ENCODE measurements around the gene PLCD3. TPM values are rescaled to one million over a fixed set of nuclear protein-coding genes. Genes with fewer than 3 reads are reported as not detected.
A peak's percentile ranks its signal among the peaks of the same experiment; 100 is the strongest.

Gene PLCD3
- polyA plus RNA-seq, 12 donors = 21.4 to 75.0 (median 30.5) TPM; not detected in 1

DNA sequence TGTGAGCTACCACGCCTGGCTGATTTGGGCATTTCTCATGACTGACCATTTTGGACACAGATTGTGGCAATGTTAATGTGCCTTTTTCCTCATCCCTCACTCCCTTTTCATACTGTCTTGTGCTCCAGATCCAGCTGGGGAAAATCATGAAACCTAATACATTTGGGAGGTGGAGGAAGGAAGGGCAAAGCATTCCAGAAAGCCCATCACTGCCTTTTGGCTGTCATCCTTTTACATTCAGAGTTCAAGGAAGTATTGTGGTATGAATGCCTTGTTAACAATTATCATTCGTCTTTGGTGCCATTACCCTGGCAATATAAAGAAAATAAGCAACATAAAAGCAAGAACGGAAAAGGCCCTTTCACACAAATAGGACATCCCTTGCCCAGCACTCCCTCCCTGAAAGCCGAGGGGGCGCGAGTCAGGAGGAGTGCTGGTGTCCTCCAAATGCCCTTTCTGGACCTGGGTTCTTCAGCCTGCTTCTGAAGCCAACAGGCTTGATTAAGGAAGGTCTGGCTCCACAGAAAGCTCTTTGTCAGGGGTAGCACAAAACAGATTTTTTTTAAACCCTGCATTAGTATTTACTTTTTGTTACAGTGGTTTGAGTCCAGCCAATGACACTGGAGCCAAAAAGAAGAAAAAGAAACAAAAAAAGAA is 51.1 kb downstream of the PLCD3 start:
- DNase-seq = no peak

DNA sequence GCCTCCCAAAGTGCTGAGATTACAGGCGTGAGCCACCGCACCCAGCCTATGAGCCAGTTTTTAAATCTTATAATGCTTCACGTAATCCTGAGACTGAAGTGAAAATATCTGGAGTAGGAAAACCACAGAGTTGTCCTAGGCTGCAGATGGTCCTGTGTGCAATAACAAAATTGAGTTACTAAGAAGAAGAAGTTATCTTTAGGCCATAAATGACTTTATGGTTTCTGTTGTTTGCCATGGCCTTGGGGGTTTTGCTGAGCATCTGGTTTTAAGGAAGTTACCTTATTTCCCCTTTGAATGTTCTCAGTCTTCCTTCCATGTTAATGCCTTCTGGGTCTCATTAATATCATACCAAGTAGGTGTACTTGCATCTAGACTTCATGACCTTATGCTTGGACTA is 54.7 kb downstream of the PLCD3 start:
- no peak for DNase-seq

DNA sequence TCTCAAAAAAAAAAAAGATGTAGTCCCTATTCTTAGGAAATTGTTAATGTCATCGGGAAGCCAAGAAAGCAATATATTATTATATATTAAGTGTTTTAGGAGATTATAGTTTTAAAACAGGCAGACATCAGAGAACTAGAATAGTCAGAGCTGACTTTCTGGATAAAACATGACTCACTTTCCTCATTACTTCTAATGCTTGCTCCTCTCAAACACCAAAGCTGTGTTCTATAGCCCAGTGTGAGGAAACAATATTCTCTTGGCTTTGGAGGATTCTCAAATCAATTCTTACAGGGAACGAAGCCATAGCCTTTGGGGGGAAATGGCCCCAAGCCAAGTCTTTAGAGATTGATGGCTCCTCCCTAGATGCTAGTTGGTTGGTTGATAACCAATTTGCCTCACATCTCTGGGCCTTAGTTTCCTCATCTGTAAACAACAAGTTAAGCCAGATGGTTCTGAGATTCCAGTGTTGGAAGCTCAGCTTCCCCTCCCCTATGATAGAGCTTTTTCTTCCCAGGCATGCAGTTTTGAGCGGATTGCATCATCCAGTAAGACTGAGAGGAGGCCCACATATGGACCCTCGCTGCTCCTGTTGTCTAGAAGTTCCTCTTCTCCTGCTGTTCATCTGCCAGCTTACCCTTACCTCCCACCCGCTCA is 58.8 kb downstream of the PLCD3 start:
- DNase-seq = no peak

DNA sequence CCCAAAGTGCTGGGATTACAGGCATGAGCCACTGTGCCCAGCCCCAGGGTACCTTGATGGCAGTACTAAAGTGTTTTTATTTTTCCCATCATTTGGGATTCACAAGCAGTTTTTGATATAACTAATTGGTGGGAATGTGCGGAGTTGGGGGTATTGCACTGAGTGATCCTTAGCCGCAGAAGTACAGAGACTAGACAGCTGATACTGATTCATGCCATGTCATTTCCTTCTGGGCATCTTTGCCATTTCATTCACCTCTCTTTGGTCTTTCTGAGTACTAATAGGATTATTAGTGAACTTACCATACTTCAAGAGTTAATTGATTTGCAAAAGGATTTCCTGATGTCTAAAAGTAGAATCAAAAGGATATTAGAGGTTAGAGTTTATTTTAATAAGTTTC is 61.5 kb downstream of the PLCD3 start:
- DNase-seq = no peak

DNA sequence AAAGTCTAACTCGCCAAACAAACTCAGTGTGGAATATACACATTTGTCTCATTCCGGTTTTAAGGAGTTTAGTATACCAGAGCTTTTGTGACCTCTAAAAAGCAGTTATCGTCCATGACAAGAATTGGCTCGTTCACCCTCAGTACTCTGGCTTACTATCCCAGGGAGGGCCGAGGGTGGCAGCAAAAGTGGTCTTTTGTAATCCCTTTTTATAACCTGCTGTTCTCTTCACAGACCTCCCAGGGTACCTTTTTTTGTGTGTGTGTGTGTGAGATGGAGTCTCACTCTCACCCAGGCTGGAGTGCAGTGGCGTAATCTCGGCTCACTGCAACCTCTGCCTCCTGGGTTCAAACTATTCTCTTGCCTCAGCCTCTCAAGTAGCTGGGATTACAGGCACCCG is 62.3 kb downstream of the PLCD3 start:
- no peak for DNase-seq

DNA sequence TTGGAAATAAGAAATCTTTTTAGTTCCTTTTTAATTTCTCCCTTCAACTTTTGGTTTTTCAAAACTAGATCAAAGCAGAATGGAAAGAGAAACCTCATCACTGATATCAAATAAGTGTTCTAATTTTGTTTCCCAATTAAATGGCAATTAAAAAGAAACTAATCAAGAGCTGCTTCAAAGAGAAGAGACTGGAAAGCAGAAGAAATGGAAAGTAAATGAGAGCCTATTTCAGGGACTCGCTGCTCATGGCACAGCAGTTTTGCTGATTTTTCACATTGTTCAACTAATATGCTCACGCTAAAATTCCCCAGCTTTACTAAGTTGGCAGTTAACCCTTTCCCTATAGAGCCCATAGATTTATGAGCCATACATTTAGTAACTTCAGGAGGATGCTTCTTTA is 64.7 kb downstream of the PLCD3 start:
- no peak for DNase-seq

DNA sequence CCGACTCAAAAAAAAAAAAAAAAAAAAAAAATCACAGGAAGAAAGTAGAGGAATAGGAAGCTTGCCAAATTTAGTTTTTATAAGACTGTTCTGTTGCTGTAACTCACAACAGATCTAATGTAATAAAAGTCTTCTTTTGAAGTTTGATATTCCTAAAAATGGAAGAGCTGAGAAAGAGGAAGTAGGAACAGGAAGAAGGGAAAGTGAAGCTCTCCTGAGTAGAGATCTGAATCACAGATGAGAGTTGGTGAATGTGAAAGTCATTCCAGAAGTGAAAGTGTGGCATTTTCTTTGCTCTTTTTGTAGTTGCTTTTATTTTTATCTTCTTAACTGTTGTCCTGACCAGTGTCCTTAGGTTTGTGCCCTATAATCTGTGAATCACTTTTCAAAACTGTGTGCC is 69.1 kb downstream of the PLCD3 start:
- no peak for DNase-seq

DNA sequence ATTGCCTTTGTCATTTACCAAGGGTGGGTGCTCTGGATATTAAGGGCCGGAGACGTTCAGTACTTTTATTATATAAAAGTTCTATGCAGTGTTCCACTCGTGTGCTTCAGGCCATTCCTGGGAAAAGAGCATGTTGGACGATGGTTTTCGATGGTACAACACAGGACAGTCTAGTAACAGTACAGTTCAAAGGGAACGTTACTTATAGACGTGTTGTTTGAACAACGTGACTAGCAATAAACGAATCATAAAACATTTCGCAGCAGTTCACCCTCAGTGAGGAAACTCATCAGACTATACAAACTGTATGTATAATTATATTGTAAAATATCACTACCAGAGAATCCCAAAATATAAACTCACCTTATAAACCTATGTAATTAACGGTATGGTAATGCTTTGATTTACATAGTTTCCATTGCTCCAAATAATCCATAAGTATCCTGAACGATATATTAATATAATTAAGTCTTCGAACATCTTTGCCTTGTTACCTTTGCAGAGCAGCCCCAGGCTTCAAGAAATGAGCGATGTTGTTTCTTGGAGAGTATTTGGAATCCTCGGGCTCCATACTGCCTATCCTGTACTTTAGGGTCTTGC is 70.6 kb downstream of the PLCD3 start:
- no peak for DNase-seq

DNA sequence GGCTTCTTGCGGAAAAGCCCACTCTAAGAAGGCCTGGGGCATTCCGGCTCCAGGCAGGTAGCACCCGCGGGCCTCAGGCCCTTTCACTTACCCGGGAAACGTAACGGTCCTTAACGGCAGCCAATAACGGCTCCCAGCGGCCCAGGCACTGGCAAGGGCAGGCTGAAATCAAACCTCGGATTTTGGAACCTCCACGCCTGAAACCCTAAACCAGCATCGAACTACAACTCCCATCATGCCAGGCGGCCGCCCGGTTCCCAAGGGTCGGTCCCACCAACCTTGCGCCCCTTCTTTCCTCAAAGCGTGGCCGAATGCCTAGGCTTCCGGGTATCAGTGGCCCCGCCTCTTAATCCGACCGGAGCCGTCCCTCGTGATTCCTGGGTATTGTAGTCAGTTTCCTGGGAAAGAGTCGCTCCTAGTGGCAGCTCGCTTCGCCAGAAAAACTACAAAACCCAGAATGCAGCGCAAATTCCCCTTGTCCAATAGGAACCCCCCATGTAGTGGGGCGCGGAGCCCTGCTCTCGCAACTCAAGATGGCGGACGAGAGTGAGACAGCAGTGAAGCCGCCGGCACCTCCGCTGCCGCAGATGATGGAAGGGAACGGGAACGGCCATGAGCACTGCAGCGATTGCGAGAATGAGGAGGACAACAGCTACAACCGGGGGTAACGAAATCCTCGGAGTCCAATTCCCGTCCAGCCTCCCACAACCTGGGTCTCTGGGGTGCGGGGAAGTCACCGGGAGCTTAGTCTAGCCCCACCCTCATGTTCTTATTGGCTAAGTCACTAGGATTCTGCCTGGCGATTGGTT is 71.3 kb downstream of the PLCD3 start, which contains the start of gene NMT1:
NMT1 (plus strand) TSS at position 521 of the 809 bp plus-strand sequence; CDS start at position 534, 13 bp downstream.
- DNase-seq = peak; percentile 99

DNA sequence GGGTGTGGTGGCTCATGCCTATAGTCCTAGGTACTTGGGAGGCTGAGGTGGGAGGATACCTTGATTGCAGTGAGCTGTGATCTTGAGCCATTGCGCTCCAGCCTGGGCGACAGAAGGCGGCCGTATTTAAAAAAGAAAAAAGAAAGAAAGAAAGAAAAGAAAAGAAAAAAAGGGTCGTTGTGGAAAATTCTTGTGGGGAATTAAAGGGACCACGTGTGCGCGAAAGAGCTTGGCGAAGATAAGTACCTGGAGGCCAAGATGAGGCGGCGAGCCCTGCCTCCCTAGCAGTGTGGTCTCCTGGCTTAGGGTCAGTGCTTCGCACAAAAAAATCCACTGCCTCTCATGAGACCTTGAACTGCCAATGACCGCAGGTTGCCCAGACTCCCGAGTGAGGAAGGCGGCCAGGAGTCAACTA is 71.9 kb downstream of the PLCD3 start:
- DNase-seq = no peak

Other genes starting within 250 kb of the PLCD3 start
- gene EFTUD2, start 233.1 kb downstream of the PLCD3 start, polyA plus RNA-seq (ENCODE audit: insufficient read length in 12 of 12) = 100 to 1,000 TPM in 1 of 12 donors, 10 to 100 TPM in 10, not detected in 1; 59.8 to 132 (median 68.8) TPM
- gene GFAP, start 217.0 kb downstream of the PLCD3 start, polyA plus RNA-seq (ENCODE audit: insufficient read length in 12 of 12) = 1 to 10 TPM in 4 of 12 donors, under 1 TPM in 5, not detected in 3; 0.23 to 2.5 (median 0.68) TPM
- gene KIF18B, start 184.7 kb downstream of the PLCD3 start, polyA plus RNA-seq (ENCODE audit: insufficient read length in 12 of 12) = 10 to 100 TPM in 3 of 12 donors, 1 to 10 TPM in 8, not detected in 1; 5.0 to 17.5 (median 9.3) TPM
- 1 to 10 TPM in 11 of 12 donors, not detected in 1; 1.2 to 8.8 (median 1.9) TPM for gene C1QL1, start 164.2 kb downstream of the PLCD3 start, polyA plus RNA-seq (ENCODE audit: insufficient read length in 12 of 12)
- gene DCAKD, start 80.9 kb downstream of the PLCD3 start, polyA plus RNA-seq (ENCODE audit: insufficient read length in 12 of 12) = 100 to 1,000 TPM in 1 of 12 donors, 10 to 100 TPM in 11; 25.4 to 360 (median 30.2) TPM
- 10 to 100 TPM in 11 of 12 donors, not detected in 1; 34.2 to 92.9 (median 40.6) TPM for gene NMT1, start 71.2 kb downstream of the PLCD3 start, polyA plus RNA-seq (ENCODE audit: insufficient read length in 12 of 12)
- gene ACBD4, start 3.2 kb upstream of the PLCD3 start, polyA plus RNA-seq (ENCODE audit: insufficient read length in 12 of 12) = 10 to 100 TPM in 2 of 12 donors, 1 to 10 TPM in 9, not detected in 1; 3.9 to 11.0 (median 5.8) TPM
- gene HEXIM1, start 16.0 kb upstream of the PLCD3 start, polyA plus RNA-seq (ENCODE audit: insufficient read length in 12 of 12) = 10 to 100 TPM in 11 of 12 donors, not detected in 1; 19.6 to 35.9 (median 22.2) TPM
- gene HEXIM2, start 29.4 kb upstream of the PLCD3 start, polyA plus RNA-seq (ENCODE audit: insufficient read length in 12 of 12) = 1 to 10 TPM in 10 of 12 donors, not detected in 2; 4.5 to 9.1 (median 6.3) TPM
- gene FMNL1, start 89.4 kb upstream of the PLCD3 start, polyA plus RNA-seq (ENCODE audit: insufficient read length in 12 of 12) = 10 to 100 TPM in 1 of 12 donors, 1 to 10 TPM in 10, not detected in 1; 2.8 to 16.8 (median 5.1) TPM
- under 1 TPM in 2 of 12 donors, not detected in 10; 0.18 to 0.23 TPM for gene SPATA32, start 129.6 kb upstream of the PLCD3 start, polyA plus RNA-seq (ENCODE audit: insufficient read length in 12 of 12)
- gene MAP3K14, start 184.5 kb upstream of the PLCD3 start, polyA plus RNA-seq (ENCODE audit: insufficient read length in 12 of 12) = 10 to 100 TPM in 1 of 12 donors, 1 to 10 TPM in 10, not detected in 1; 5.9 to 10.7 (median 7.3) TPM